Measurements from ENCODE around the gene ANKRD31. TPM values are rescaled to one million over a fixed set of nuclear protein-coding genes. Genes with fewer than 3 reads are reported as not detected.

Gene ANKRD31
- total RNA-seq, 1 experiment from 2014 or later = 0.30 TPM

GRCh38 chr5:75053054-75053303, 183.7 kb downstream of the ANKRD31 start (continued):
- TF ChIP-seq ZBTB33 (IDR thresholded peaks at IDR 0.05; ENCODE audit: extremely low read depth, insufficient replicate concordance, low read length) (no peak), FOSL1 (IDR thresholded peaks at IDR 0.05; ENCODE audit: low read depth) (no peak), YY1 (IDR thresholded peaks at IDR 0.05; ENCODE audit: extremely low read depth, insufficient replicate concordance, low read depth, low read length) (no peak), ZNF274 (IDR thresholded peaks at IDR 0.05; ENCODE audit: low read depth, low read length) (no peak), POLR2A (IDR thresholded peaks at IDR 0.05; ENCODE audit: borderline replicate concordance, extremely low read depth, insufficient read depth, insufficient read length) (no peak), SIN3A (IDR thresholded peaks at IDR 0.05; ENCODE audit: low read depth) (no peak), ZFX (IDR thresholded peaks at IDR 0.05) (no peak), SP1 (IDR thresholded peaks at IDR 0.05; ENCODE audit: low read depth) (no peak), CBX3 (IDR thresholded peaks at IDR 0.05; ENCODE audit: low read depth) (no peak), EZH2 (IDR thresholded peaks at IDR 0.05) (no peak)
- TF ChIP-seq, protein P1, sequence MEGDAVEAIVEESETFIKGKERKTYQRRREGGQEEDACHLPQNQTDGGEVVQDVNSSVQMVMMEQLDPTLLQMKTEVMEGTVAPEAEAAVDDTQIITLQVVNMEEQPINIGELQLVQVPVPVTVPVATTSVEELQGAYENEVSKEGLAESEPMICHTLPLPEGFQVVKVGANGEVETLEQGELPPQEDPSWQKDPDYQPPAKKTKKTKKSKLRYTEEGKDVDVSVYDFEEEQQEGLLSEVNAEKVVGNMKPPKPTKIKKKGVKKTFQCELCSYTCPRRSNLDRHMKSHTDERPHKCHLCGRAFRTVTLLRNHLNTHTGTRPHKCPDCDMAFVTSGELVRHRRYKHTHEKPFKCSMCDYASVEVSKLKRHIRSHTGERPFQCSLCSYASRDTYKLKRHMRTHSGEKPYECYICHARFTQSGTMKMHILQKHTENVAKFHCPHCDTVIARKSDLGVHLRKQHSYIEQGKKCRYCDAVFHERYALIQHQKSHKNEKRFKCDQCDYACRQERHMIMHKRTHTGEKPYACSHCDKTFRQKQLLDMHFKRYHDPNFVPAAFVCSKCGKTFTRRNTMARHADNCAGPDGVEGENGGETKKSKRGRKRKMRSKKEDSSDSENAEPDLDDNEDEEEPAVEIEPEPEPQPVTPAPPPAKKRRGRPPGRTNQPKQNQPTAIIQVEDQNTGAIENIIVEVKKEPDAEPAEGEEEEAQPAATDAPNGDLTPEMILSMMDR (IDR thresholded peaks at IDR 0.05 in 2 of 3, conservative IDR thresholded peaks at IDR 0.05 in 1 of 3; ENCODE audit: borderline replicate concordance in 1 of 3, insufficient read depth in 1 of 3, low read depth in 2 of 3, low read length in 2 of 3) = no peak
- TF ChIP-seq, protein P2, sequence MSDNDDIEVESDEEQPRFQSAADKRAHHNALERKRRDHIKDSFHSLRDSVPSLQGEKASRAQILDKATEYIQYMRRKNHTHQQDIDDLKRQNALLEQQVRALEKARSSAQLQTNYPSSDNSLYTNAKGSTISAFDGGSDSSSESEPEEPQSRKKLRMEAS (IDR thresholded peaks at IDR 0.05) = no peak

All from HCT116 (cell line).